Measurements from ENCODE around the gene ADAMTS2. TPM values are rescaled to one million over a fixed set of nuclear protein-coding genes. Genes with fewer than 3 reads are reported as not detected.

The ADAMTS2 gene
- total RNA-seq, 1 donor from 2014 or later = 18.8 TPM

DNA sequence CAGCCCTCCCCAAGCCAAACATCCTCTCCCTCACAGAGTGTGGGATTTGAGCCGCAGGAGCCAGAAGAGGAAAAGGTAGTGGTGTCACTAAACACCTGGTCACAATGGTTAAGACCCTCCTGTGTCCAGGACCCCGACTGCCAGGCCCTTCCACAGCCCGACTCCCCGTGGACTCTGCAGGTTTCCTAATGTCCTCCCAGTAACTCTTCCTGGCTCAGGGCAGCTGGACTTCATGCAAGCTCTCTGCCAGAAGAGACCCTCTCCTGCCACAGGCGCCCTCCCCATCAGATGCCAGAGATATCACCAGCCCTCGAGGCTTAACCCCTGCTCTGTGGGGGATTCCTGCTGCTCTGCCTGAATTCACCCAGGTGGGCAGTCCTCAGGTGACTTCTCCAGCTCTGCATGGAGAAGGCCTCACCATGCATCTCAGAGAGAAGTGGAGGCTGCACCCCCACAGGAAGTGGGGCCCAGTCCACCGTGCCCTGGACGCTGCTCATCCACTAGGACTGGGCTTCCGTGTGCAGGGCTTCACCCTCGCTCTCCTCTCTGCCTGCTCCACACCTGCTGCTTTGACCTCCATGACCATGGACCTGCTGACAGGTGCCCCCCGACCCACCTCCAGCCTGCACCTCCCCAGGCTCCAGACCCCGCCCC, 111.2 kb downstream of the ADAMTS2 start:
- H3K79me2 ChIP-seq (ENCODE audit: insufficient read depth, low read length) = no peaks in the 10 kb centered on the region

GRCh38 chr5:179232091-179232735, 113.0 kb downstream of the ADAMTS2 start:
- no peak for FAIRE-seq
- no peaks in the 10 kb centered on the region for H3K79me2 ChIP-seq (ENCODE audit: insufficient read depth, low read length)
- no peak overlapping the region for H3K27ac ChIP-seq (ENCODE audit: low read depth, low read length)
- H4K20me1 ChIP-seq (ENCODE audit: insufficient read depth, low read length) = no peaks in the 10 kb centered on the region
- H3K36me3 ChIP-seq (ENCODE audit: insufficient read depth, low read length) = no peaks in the 10 kb centered on the region
- TF ChIP-seq, protein P1, sequence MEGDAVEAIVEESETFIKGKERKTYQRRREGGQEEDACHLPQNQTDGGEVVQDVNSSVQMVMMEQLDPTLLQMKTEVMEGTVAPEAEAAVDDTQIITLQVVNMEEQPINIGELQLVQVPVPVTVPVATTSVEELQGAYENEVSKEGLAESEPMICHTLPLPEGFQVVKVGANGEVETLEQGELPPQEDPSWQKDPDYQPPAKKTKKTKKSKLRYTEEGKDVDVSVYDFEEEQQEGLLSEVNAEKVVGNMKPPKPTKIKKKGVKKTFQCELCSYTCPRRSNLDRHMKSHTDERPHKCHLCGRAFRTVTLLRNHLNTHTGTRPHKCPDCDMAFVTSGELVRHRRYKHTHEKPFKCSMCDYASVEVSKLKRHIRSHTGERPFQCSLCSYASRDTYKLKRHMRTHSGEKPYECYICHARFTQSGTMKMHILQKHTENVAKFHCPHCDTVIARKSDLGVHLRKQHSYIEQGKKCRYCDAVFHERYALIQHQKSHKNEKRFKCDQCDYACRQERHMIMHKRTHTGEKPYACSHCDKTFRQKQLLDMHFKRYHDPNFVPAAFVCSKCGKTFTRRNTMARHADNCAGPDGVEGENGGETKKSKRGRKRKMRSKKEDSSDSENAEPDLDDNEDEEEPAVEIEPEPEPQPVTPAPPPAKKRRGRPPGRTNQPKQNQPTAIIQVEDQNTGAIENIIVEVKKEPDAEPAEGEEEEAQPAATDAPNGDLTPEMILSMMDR (IDR thresholded peaks at IDR 0.05; ENCODE audit: insufficient read depth, low read depth, low read length) = no peak
- no peak for TF ChIP-seq EZH2 (IDR thresholded peaks at IDR 0.05; ENCODE audit: insufficient read depth, low read length)
- H3K9ac ChIP-seq (ENCODE audit: low read length) = no peak overlapping the region
- no peak overlapping the region for H3K4me3 ChIP-seq (ENCODE audit: insufficient read depth, low read depth, low read length)
- H3K27ac Mint-ChIP-seq (ENCODE audit: unreplicated experiment) = no peak overlapping the region
- H3K9me3 Mint-ChIP-seq (ENCODE audit: unreplicated experiment) = peaks cover 6% of the 10 kb centered on the region
- no peaks in the 10 kb centered on the region for H3K4me1 ChIP-seq (ENCODE audit: insufficient read depth, low read length)
- H3K4me3 Mint-ChIP-seq (ENCODE audit: unreplicated experiment) = no peak overlapping the region
- H3K36me3 Mint-ChIP-seq (ENCODE audit: low read depth, unreplicated experiment) = peaks cover 8% of the 10 kb centered on the region
- H3K27me3 ChIP-seq (ENCODE audit: insufficient read depth, low read length) = no peaks in the 10 kb centered on the region
- H3K4me2 ChIP-seq (ENCODE audit: low read length) = no peak overlapping the region
- peaks cover 9% of the 10 kb centered on the region for H3K27me3 Mint-ChIP-seq (ENCODE audit: low read depth, unreplicated experiment)
- H3K4me1 Mint-ChIP-seq (ENCODE audit: low read depth, unreplicated experiment) = peaks cover 9% of the 10 kb centered on the region
- no peak overlapping the region for H2AFZ ChIP-seq (ENCODE audit: low read depth, low read length)
- no peak for DNase-seq (ENCODE audit: low read depth)
- H3K9me3 ChIP-seq (ENCODE audit: insufficient read depth, low read depth, low read length) = no peaks in the 10 kb centered on the region

More for the DNA sequence above, 111.2 kb downstream of the ADAMTS2 start:
- no peak for DNase-seq (ENCODE audit: low read depth)
- Mint-ChIP-seq H3K4me1 (ENCODE audit: low read depth, unreplicated experiment) (no peaks in the 10 kb centered on the region), H3K4me3 (ENCODE audit: unreplicated experiment) (no peak overlapping the region), H3K27me3 (ENCODE audit: low read depth, unreplicated experiment) (peaks cover 9% of the 10 kb centered on the region), H3K9me3 (ENCODE audit: unreplicated experiment) (peaks cover 8% of the 10 kb centered on the region), H3K36me3 (ENCODE audit: low read depth, unreplicated experiment) (peaks cover 12% of the 10 kb centered on the region), H3K27ac (ENCODE audit: unreplicated experiment) (no peak overlapping the region)
- Histone ChIP-seq H4K20me1 (ENCODE audit: insufficient read depth, low read length) (no peaks in the 10 kb centered on the region), H2AFZ (ENCODE audit: low read depth, low read length) (no peak overlapping the region), H3K4me2 (ENCODE audit: low read length) (no peak overlapping the region), H3K27ac (ENCODE audit: low read depth, low read length) (no peak overlapping the region), H3K36me3 (ENCODE audit: insufficient read depth, low read length) (no peaks in the 10 kb centered on the region), H3K27me3 (ENCODE audit: insufficient read depth, low read length) (no peaks in the 10 kb centered on the region), H3K4me1 (ENCODE audit: insufficient read depth, low read length) (no peaks in the 10 kb centered on the region), H3K9ac (ENCODE audit: low read length) (no peak overlapping the region), H3K4me3 (ENCODE audit: insufficient read depth, low read depth, low read length) (no peak overlapping the region), H3K9me3 (ENCODE audit: insufficient read depth, low read depth, low read length) (peaks cover 2% of the 10 kb centered on the region)
- no peak for FAIRE-seq
- TF ChIP-seq, protein P1 (IDR thresholded peaks at IDR 0.05; ENCODE audit: insufficient read depth, low read depth, low read length) = no peak
- TF ChIP-seq EZH2 (IDR thresholded peaks at IDR 0.05; ENCODE audit: insufficient read depth, low read length) = no peak

DNA sequence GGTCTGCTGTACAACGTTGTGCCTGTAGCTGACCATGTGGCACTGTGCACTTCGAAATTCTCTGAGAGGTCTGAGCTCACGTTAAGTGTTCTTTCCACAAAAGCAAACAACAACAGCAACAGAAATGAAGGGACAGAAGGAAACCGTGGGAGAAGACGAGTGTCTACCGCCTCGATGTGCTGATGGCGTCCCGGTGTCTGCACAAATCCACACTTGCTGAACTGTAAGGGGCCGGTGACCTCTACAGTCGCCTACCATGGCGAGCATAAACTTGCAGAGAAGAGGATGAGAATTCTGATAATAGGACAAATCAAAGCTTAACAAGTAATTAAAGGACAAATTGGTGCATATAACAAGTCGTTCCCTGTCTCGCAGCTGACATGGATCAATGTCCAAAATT, 114.0 kb downstream of the ADAMTS2 start:
- H4K20me1 ChIP-seq (ENCODE audit: insufficient read depth, low read length) = no peaks in the 10 kb centered on the region
- H3K9me3 ChIP-seq (ENCODE audit: insufficient read depth, low read depth, low read length) = no peaks in the 10 kb centered on the region
- Mint-ChIP-seq H3K36me3 (ENCODE audit: low read depth, unreplicated experiment) (peaks cover 7% of the 10 kb centered on the region), H3K27ac (ENCODE audit: unreplicated experiment) (no peak overlapping the region), H3K27me3 (ENCODE audit: low read depth, unreplicated experiment) (peaks cover 9% of the 10 kb centered on the region), H3K4me1 (ENCODE audit: low read depth, unreplicated experiment) (peaks cover 12% of the 10 kb centered on the region), H3K4me3 (ENCODE audit: unreplicated experiment) (no peak overlapping the region), H3K9me3 (ENCODE audit: unreplicated experiment) (peaks cover 4% of the 10 kb centered on the region)
- no peaks in the 10 kb centered on the region for H3K79me2 ChIP-seq (ENCODE audit: insufficient read depth, low read length)
- FAIRE-seq = no peak
- no peak for DNase-seq (ENCODE audit: low read depth)
- no peaks in the 10 kb centered on the region for H3K36me3 ChIP-seq (ENCODE audit: insufficient read depth, low read length)
- TF ChIP-seq EZH2 (IDR thresholded peaks at IDR 0.05; ENCODE audit: insufficient read depth, low read length) = no peak
- TF ChIP-seq, protein P1 (IDR thresholded peaks at IDR 0.05; ENCODE audit: insufficient read depth, low read depth, low read length) = no peak
- H3K9ac ChIP-seq (ENCODE audit: low read length) = no peak overlapping the region
- H2AFZ ChIP-seq (ENCODE audit: low read depth, low read length) = no peak overlapping the region
- H3K4me3 ChIP-seq (ENCODE audit: insufficient read depth, low read depth, low read length) = no peak overlapping the region
- H3K27me3 ChIP-seq (ENCODE audit: insufficient read depth, low read length) = no peaks in the 10 kb centered on the region
- H3K4me2 ChIP-seq (ENCODE audit: low read length) = no peak overlapping the region
- no peaks in the 10 kb centered on the region for H3K4me1 ChIP-seq (ENCODE audit: insufficient read depth, low read length)
- no peak overlapping the region for H3K27ac ChIP-seq (ENCODE audit: low read depth, low read length)

Measured in astrocyte (in vitro differentiated cells and primary cell).